Gastroesophageal sphincter (tissue), 4 donors: ENCODE measurements around the gene SLC36A1. TPM values are rescaled to one million over a fixed set of nuclear protein-coding genes. Genes with fewer than 3 reads are reported as not detected.

Source experiments
- ATAC-seq: fragments of 150-250 bp; one replicate; pipeline ENCODE4 v1.9.1; 2016; ENCODE audit warnings: mild to moderate bottlenecking, moderate library complexity
- H3K27ac ChIP-seq, 4 donors: fragments of 200-600 bp; sonication (generic) in 3 of 4; 1 replicate in 3 of 4; 2 replicates in 1 of 4; pipeline ENCODE4 v1.5.1; 2016 to 2019
- H3K27me3 ChIP-seq: fragments of 200-600 bp; sonication (generic); one replicate; pipeline ENCODE4 v1.5.1; 2019
- H3K36me3 ChIP-seq, 2 donors: fragments of 200-600 bp; sonication (generic); one replicate each; pipeline ENCODE4 v1.5.1; 2019; ENCODE audit warnings: control low read depth in 1 of 2
- H3K4me1 ChIP-seq, 3 donors: fragments of 200-600 bp; sonication (generic); 1 replicate in 2 of 3; 2 replicates in 1 of 3; pipeline ENCODE4 v1.5.1; 2016 to 2019; ENCODE audit warnings: control low read depth in 2 of 3
- H3K4me3 ChIP-seq, 2 donors: fragments of 200-600 bp; sonication (generic); one replicate each; pipeline ENCODE4 v1.5.1; 2019; ENCODE audit warnings: mild to moderate bottlenecking in 1 of 2, moderate library complexity in 1 of 2
- H3K9me3 ChIP-seq, 3 donors: fragments of 200-600 bp; sonication (generic); one replicate each; pipeline ENCODE4 v1.5.1; 2017 to 2019; ENCODE audit warnings: control low read depth in 2 of 3
- EP300 ChIP-seq: sonication (generic); formaldehyde crosslinking; IDR thresholded peaks from one replicate; pipeline ENCODE4 v1.6.1; 2017; ENCODE audit warnings: antibody characterized with exemption, mild to moderate bottlenecking
- POLR2A ChIP-seq, 2 donors: fragments of 450-650 bp; IDR thresholded peaks; one replicate each; pipeline ENCODE4 v1.6.1; 2017; ENCODE audit warnings: antibody characterized with exemption in 2 of 2, mild to moderate bottlenecking in 2 of 2, moderate library complexity in 1 of 2
- POLR2AphosphoS5 ChIP-seq: sonication (generic); formaldehyde crosslinking; IDR thresholded peaks from one replicate; pipeline ENCODE4 v1.6.1; 2017; ENCODE audit warnings: antibody characterized with exemption
- WGBS, 2 donors: methylation state at CpG; one replicate each; pipeline ENCODE4 v1.1.5; 2018; ENCODE audit warnings: low coverage in 1 of 2; 5-methylcytosine and 5-hydroxymethylcytosine counted together
- total RNA-seq, 4 donors: library from RNA; depleted of rRNA; stranded (reverse); fragments of >200 nt; gene quantifications; one replicate each; pipeline ENCODE4 v1.1.0, GENCODE V29; 2016
- TF ChIP-seq, protein P1 (sequence below), 4 experiments: fragments of 200-600 bp in 2 of 4; fragments of 450-650 bp in 2 of 4; sonication (generic) in 1 of 4; IDR thresholded peaks; one replicate each; pipeline ENCODE4 v1.5.1; 2017 to 2019; ENCODE audit warnings: antibody characterized with exemption in 4 of 4, mild to moderate bottlenecking in 2 of 4, moderate library complexity in 2 of 4

Gene SLC36A1
- total RNA-seq: 10 to 100 TPM in 1 of 4 donors, 1 to 10 TPM in 3; 7.0 to 14.0 (median 8.5) TPM

DNA sequence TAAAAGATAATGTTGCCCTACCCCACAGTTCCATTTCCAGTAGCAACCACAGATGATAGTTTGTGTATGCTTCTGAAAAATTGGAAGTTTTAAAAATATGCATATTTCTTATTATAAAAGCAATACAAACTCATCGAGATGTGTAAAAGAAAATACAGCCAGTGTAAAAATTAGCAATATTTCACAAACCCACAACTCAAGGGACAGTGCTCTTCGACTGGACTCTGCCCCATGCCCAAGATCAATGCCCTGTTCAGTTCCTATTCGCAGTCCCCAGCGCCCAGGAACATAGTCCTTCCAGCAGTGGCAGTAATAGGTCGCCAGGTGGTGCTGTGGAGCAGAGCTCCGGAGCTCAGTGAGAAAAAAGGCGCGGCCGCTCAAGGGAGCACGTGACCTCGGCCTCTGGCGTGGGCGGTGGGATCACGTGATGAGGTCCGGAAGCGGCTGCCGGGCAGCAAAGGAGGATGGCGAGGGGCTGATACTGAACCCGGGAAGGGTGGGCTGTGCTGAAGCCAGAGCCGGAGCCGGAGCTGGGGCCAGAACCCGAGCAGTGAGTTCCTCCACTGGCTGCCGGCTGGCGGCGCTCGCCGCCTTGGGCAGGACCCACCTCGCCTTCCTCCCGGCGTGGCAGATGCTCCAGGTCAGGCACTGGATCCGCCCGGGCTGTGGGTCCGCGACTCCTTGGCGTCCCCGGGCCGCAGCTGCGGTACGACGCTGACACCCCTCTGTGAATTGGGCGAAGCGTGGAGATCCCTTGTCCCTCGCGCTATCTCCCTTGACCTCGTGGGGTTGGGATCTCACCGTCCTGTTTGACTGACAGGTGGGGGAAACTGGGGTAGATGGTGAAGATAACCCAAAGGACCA is at the start of gene SLC36A1:
Gene SLC36A1, plus strand, starts transcription at position 430 of the 864 bp plus-strand sequence. CDS start 11,190 bp downstream, outside the sequence.
- Histone ChIP-seq H3K4me3 (peak within 1 kb of the TSS; percentile 81 to 83), H3K4me1 (peaks cover 0 to 33% (median 0%) of the 10 kb centered on the region in 3 donors), H3K27me3 (no peaks in the 10 kb centered on the region), H3K27ac (peak within 1 kb of the TSS in 3 of 4 donors; percentile 77 to 82 (median 81)), H3K36me3 (no peaks in the 10 kb centered on the region), H3K9me3 (no peaks in the 10 kb centered on the region)
- TF ChIP-seq POLR2AphosphoS5 (peak; percentile 72), EP300 (no peak), POLR2A (IDR thresholded peaks at IDR 0.05) (peak; percentile 41 to 63)
- TF ChIP-seq, protein P1, sequence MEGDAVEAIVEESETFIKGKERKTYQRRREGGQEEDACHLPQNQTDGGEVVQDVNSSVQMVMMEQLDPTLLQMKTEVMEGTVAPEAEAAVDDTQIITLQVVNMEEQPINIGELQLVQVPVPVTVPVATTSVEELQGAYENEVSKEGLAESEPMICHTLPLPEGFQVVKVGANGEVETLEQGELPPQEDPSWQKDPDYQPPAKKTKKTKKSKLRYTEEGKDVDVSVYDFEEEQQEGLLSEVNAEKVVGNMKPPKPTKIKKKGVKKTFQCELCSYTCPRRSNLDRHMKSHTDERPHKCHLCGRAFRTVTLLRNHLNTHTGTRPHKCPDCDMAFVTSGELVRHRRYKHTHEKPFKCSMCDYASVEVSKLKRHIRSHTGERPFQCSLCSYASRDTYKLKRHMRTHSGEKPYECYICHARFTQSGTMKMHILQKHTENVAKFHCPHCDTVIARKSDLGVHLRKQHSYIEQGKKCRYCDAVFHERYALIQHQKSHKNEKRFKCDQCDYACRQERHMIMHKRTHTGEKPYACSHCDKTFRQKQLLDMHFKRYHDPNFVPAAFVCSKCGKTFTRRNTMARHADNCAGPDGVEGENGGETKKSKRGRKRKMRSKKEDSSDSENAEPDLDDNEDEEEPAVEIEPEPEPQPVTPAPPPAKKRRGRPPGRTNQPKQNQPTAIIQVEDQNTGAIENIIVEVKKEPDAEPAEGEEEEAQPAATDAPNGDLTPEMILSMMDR (IDR thresholded peaks at IDR 0.05): peak; percentile 89 to 99 (median 97)
- 1% methylated on average over 8 of the region's 46 CpGs; no CpG with 5 or more reads in 1 of the 2 donors for WGBS, 2 donors
- peak; percentile 90 for ATAC-seq

DNA sequence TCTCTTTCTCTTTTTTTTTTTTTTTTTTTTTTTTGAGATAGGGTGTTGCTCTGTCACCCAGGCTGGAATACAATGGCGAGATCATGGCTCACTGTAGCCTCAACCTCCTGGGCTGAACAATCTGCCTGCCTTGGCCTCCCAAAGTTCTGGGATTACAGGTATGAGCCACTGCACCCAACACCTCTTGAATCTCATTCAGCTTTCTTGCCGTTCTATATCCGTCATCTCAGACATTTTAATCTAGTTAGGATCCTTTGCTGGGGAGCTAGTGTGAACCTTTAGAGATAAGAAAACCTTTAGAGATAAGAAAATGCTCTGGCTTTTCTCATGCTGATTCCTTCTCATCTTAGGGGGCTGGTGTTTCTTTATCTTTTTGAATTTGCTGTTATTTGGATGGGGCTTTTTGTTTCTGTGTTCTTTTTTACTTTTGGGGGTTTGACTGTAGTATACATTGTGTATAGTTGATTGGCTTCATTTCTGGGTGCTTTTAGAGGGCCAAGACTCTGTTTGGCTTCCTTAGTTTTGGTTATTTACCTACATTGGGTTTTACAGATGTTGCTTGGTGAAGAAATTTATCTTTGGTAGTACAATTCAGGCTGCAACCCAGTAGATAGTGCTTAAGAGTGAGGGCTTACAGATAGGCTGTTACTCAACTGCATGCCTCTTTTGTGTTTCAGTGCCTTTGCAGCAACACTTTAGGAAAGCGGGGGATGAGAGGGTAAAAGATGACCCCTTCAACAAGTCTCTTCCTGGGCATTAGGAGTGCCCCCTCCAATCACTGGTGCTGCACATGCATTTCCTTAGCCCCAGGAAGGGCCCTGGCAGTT is 41.9 kb upstream of the SLC36A1 start:
- Histone ChIP-seq H3K36me3 (no peaks in the 10 kb centered on the region), H3K27me3 (peaks cover 4% of the 10 kb centered on the region), H3K27ac (no peak overlapping the region), H3K9me3 (peaks cover 0 to 8% (median 0%) of the 10 kb centered on the region in 3 donors), H3K4me1 (no peaks in the 10 kb centered on the region), H3K4me3 (no peak overlapping the region)
- WGBS, 2 donors: 46 to 52% methylated on average over 3 to 4 of the region's 4 CpGs
- ATAC-seq: no peak
- TF ChIP-seq POLR2AphosphoS5: no peak
- no peak for TF ChIP-seq POLR2A (IDR thresholded peaks at IDR 0.05)
- TF ChIP-seq EP300: no peak
- TF ChIP-seq, protein P1 (IDR thresholded peaks at IDR 0.05): no peak

DNA sequence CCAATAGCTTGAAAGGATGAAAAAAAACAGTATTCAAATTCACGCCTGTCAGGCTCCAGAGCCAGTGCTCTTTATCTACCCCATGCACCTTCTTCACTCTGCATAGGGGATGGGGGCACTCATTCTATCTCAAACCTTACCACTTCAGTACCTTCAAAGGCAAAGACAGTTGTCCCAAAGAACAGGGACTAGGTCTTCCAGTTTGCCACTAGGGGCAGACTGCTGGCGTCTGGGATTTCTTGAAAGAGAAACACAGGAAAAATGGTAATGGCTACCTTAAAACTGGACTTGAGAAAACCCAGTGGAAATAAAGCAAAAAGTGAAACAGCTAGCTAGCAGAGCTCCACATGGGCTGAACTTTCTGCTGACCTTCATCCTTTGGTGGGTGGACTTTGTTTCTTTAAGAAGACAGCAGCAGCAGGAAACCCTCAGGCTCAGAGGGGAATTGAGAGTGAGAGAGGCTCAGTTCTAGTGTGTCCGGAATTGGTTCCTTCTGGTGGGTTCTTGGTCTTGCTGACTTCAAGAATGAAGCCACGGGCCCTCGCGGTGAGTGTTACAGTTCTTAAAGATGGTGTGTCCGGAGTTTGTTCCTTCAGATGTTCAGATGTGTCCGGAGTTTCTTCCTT is 41.0 kb upstream of the SLC36A1 start:
- Histone ChIP-seq H3K36me3 (no peaks in the 10 kb centered on the region), H3K9me3 (peaks cover 0 to 6% (median 0%) of the 10 kb centered on the region in 3 donors), H3K27me3 (peaks cover 10% of the 10 kb centered on the region), H3K4me1 (no peaks in the 10 kb centered on the region), H3K4me3 (no peak overlapping the region), H3K27ac (no peak overlapping the region)
- 39 to 78% methylated on average over 3 to 6 of the region's 8 CpGs for WGBS, 2 donors
- no peak for TF ChIP-seq EP300
- TF ChIP-seq POLR2AphosphoS5: no peak
- TF ChIP-seq, protein P1 (IDR thresholded peaks at IDR 0.05): peak in 1 of 4 experiments; percentile 11
- no peak for TF ChIP-seq POLR2A (IDR thresholded peaks at IDR 0.05)
- ATAC-seq: no peak

DNA sequence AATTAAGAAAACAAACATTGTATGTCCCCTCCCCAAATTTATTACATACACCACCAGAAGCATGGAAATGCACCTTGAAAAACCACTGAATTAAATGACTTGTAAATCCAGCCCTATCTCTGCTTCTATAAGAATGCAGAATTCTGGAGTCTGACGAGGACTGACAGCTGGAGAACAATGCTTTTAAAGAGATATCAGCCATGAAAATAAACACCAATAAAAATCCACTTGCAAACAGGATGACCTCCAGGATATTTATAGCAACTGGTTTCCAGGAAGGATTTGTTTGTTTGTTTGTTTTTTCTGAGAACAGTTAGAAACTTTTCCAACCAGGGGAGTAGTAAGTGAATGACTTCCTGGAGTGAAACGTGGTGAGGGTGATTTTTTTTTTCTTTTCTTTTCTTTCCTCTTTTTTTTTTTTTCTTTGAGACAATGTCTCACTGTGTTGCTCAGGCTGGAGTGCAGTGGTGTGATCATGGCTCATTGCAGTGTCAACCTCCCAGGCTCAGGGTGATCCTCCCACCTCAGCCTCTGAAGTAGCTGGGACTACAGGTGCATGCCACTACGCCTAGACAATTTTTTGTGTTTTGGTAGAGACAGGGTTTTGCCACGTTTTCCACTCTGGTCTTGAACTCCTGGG is 38.7 kb upstream of the SLC36A1 start:
- Histone ChIP-seq H3K27me3 (peaks cover 24% of the 10 kb centered on the region), H3K27ac (no peak overlapping the region), H3K4me1 (no peaks in the 10 kb centered on the region), H3K36me3 (no peaks in the 10 kb centered on the region), H3K9me3 (no peaks in the 10 kb centered on the region), H3K4me3 (no peak overlapping the region)
- TF ChIP-seq, protein P1 (IDR thresholded peaks at IDR 0.05): no peak
- TF ChIP-seq POLR2AphosphoS5 (no peak), EP300 (no peak), POLR2A (IDR thresholded peaks at IDR 0.05) (no peak)
- no peak for ATAC-seq
- 14 to 32% methylated on average over 2 to 4 of the region's 4 CpGs for WGBS, 2 donors
